Rectal smooth muscle tissue (tissue), 1 donor: ENCODE results near the gene SLIT3.

Source experiments
- H3K27ac ChIP-seq: one replicate; pipeline ENCODE4 v1.7.0; 2013; ENCODE audit warnings: low read depth, low read length, inconsistent platforms
- H3K27me3 ChIP-seq: one replicate; pipeline ENCODE4 v1.7.0; 2013; ENCODE audit warnings: low read length; ENCODE audit not compliant: control insufficient read depth, insufficient read depth
- H3K36me3 ChIP-seq: one replicate; pipeline ENCODE4 v1.7.0; 2013; ENCODE audit warnings: low read length; ENCODE audit not compliant: control insufficient read depth, insufficient read depth
- H3K4me1 ChIP-seq: one replicate; pipeline ENCODE4 v1.7.0; 2013; ENCODE audit warnings: low read length; ENCODE audit not compliant: control insufficient read depth, insufficient read depth
- H3K4me3 ChIP-seq: one replicate; pipeline ENCODE4 v1.7.0; 2013; ENCODE audit warnings: low read length
- H3K9ac ChIP-seq: one replicate; pipeline ENCODE4 v1.7.0; 2013; ENCODE audit warnings: low read length

Gene SLIT3

GRCh38 chr5:168818558-168818957 is 482.4 kb downstream of the SLIT3 start:
- H3K4me1 ChIP-seq: no peaks in the 10 kb centered on the region
- H3K9ac ChIP-seq: no peak overlapping the region
- H3K36me3 ChIP-seq: no peaks in the 10 kb centered on the region
- no peak overlapping the region for H3K27ac ChIP-seq
- H3K4me3 ChIP-seq: no peak overlapping the region
- no peaks in the 10 kb centered on the region for H3K27me3 ChIP-seq

GRCh38 chr5:168817591-168817990 is 483.3 kb downstream of the SLIT3 start:
- no peak overlapping the region for H3K4me3 ChIP-seq
- H3K4me1 ChIP-seq: no peaks in the 10 kb centered on the region
- H3K27ac ChIP-seq: no peak overlapping the region
- H3K9ac ChIP-seq: no peak overlapping the region
- no peaks in the 10 kb centered on the region for H3K27me3 ChIP-seq
- no peaks in the 10 kb centered on the region for H3K36me3 ChIP-seq

DNA sequence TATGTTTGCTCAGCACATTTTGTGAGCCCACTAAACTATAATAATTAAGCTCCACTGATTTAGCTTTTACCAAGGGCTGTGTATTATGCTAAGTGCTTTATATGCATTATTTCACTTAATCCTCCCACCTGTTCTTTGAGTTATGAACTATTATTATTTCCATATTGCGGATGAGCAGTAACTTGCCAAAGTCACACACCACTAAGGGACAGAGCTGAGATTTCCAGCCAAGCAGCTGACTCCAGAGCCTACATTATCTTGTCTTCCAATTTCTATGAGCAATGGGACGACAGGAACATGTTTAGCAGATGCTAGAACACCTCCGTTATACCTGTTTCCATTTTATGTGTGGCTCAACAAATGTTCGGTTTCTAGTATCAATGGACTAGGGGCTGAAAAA is 484.3 kb downstream of the SLIT3 start:
- no peak overlapping the region for H3K4me3 ChIP-seq
- H3K9ac ChIP-seq: no peak overlapping the region
- no peaks in the 10 kb centered on the region for H3K27me3 ChIP-seq
- H3K4me1 ChIP-seq: no peaks in the 10 kb centered on the region
- no peak overlapping the region for H3K27ac ChIP-seq
- no peaks in the 10 kb centered on the region for H3K36me3 ChIP-seq

- H3K4me3 ChIP-seq: no peak overlapping the region
- H3K9ac ChIP-seq: no peak overlapping the region
- no peaks in the 10 kb centered on the region for H3K27me3 ChIP-seq
- H3K4me1 ChIP-seq: no peaks in the 10 kb centered on the region
- no peak overlapping the region for H3K27ac ChIP-seq
- H3K36me3 ChIP-seq: no peaks in the 10 kb centered on the region
Measured at GRCh38 chr5:168813184-168813968, 487.6 kb downstream of the SLIT3 start.

- Histone ChIP-seq H3K36me3 (no peaks in the 10 kb centered on the region), H3K4me1 (no peaks in the 10 kb centered on the region), H3K27ac (no peak overlapping the region), H3K27me3 (no peaks in the 10 kb centered on the region), H3K9ac (no peak overlapping the region), H3K4me3 (no peak overlapping the region)
Measured at GRCh38 chr5:168810641-168811040, 490.3 kb downstream of the SLIT3 start.

DNA sequence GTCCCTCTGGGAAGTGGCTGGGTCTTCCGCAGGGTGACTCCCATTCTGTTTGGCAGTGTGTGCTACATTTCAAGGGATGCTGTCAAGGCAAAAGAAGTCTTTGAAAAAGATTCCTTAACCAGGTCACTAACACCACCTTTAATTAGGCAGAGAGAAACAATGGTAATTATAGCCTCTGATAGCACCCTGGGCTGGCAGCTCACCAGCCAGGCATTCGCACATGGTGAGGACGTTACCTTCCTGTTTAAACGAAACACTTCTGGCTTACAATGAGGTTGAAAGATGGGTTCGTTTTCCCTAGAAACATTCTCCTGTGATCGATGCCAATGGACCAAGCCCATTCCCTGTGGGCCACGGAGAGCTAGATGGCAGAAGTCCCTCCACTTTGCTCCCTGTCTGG is 491.7 kb downstream of the SLIT3 start:
- H3K27me3 ChIP-seq: no peaks in the 10 kb centered on the region
- no peak overlapping the region for H3K27ac ChIP-seq
- no peak overlapping the region for H3K4me3 ChIP-seq
- H3K36me3 ChIP-seq: no peaks in the 10 kb centered on the region
- H3K4me1 ChIP-seq: no peaks in the 10 kb centered on the region
- H3K9ac ChIP-seq: no peak overlapping the region

DNA sequence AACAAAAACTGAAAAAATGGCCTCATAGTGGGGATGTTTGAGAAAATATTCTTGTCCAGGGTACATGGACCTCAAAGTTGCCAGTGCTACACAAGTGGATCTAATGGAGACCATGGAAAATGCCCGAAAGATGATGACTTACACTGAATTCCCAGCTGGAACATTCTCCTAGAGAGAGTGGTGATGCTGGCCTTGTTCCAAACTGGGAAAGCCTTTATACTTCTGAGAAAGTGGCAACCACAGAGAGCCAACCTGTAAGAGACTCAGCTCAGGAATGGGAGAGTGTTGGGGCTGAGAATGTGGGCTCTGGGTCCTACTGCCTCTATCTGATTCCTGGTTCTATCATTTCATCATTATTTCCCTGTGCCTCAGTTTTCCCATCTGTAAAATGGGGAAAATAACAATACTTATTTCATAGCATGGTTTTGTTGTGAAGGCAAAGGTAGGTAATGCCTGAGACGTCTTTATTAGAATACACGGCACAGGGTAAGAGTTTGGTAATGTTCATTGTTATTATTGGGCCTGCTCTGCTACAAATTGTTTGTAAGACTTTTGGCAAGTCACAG is 492.8 kb downstream of the SLIT3 start:
- H3K4me1 ChIP-seq: no peaks in the 10 kb centered on the region
- no peaks in the 10 kb centered on the region for H3K36me3 ChIP-seq
- H3K9ac ChIP-seq: no peak overlapping the region
- H3K27me3 ChIP-seq: no peaks in the 10 kb centered on the region
- H3K27ac ChIP-seq: no peak overlapping the region
- no peak overlapping the region for H3K4me3 ChIP-seq

DNA sequence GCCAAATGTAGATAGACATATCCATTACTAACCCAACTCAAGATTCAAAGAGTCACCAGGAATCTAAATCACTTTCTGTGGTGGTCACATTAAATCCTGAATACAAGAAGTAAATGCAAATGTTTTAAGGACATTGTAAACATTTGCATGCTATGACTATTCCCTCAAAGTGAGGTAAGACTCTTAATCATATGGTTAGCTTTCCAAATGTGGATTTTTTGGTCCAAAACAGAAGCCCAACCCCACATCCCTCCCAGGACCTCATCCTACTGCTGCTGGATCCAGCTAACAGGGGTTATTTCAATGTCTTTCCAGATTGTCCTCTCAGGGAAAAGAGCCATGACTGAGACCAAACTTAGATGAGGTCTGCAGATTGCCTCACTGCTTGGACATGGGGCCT is 493.7 kb downstream of the SLIT3 start:
- no peak overlapping the region for H3K27ac ChIP-seq
- H3K36me3 ChIP-seq: no peaks in the 10 kb centered on the region
- no peaks in the 10 kb centered on the region for H3K27me3 ChIP-seq
- H3K9ac ChIP-seq: no peak overlapping the region
- no peak overlapping the region for H3K4me3 ChIP-seq
- H3K4me1 ChIP-seq: no peaks in the 10 kb centered on the region

GRCh38 chr5:168803541-168803940 is 497.4 kb downstream of the SLIT3 start:
- H3K36me3 ChIP-seq: no peaks in the 10 kb centered on the region
- no peak overlapping the region for H3K27ac ChIP-seq
- no peak overlapping the region for H3K4me3 ChIP-seq
- no peaks in the 10 kb centered on the region for H3K27me3 ChIP-seq
- no peak overlapping the region for H3K9ac ChIP-seq
- H3K4me1 ChIP-seq: no peaks in the 10 kb centered on the region

DNA sequence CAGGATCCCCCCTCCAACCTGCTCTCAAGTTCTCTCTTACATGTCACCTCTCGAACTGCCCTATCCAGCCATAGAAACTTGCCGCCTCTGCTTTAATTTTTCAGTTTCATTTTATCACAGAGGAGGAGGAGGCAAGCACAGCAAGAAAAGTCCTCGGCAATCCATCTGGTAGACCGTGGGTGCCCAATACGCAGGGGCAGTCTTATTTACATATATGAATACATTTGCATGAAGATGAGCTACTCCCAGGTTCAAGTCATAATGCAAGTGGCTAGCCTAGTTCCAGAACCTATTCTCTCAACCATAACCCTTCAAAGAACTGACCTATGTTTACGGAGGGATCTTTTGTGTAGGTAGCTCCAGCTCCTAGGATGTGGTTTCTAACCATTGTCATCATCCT is 498.6 kb downstream of the SLIT3 start:
- Histone ChIP-seq H3K9ac (no peak overlapping the region), H3K27ac (no peak overlapping the region), H3K4me3 (no peak overlapping the region), H3K4me1 (no peaks in the 10 kb centered on the region), H3K27me3 (no peaks in the 10 kb centered on the region), H3K36me3 (no peaks in the 10 kb centered on the region)

GRCh38 chr5:168801567-168801966 is 499.4 kb downstream of the SLIT3 start:
- H3K27me3 ChIP-seq: no peaks in the 10 kb centered on the region

DNA sequence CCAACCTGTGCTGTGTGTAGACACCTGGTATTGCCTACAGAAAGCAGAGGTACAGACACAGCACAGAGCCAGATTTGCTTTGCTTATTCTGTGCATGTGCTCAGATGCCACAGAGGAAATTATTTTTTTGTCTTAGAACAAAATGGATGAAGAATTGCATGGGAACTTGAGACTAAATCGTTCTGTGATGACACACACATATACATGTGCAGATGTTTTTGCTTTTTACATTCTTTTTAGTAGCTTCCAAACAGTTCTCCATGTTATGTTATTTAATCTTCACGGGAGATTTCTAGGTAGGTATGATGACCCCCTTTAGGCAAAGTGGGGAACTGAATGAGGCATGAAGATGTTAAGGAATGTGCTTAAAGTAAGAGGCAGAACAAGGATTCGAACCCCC is 500.2 kb downstream of the SLIT3 start:
- H3K4me3 ChIP-seq: no peak overlapping the region
- H3K4me1 ChIP-seq: no peaks in the 10 kb centered on the region
- H3K9ac ChIP-seq: no peak overlapping the region
- no peak overlapping the region for H3K27ac ChIP-seq
- H3K27me3 ChIP-seq: no peaks in the 10 kb centered on the region
- no peaks in the 10 kb centered on the region for H3K36me3 ChIP-seq

More at GRCh38 chr5:168801567-168801966, 499.4 kb downstream of the SLIT3 start:
- Histone ChIP-seq H3K36me3 (no peaks in the 10 kb centered on the region), H3K27ac (no peak overlapping the region), H3K4me3 (no peak overlapping the region), H3K4me1 (no peaks in the 10 kb centered on the region), H3K9ac (no peak overlapping the region)
